ENCODE measurements around the gene CYFIP1. TPM values are rescaled to one million over a fixed set of nuclear protein-coding genes. Genes with fewer than 3 reads are reported as not detected.

CYFIP1 gene
- total and polyA plus RNA-seq, 2 of the 8 experiments (the other 6 are each of a cell fraction or from before 2014, with no cell fraction given): 38.6 to 81.7 TPM

DNA sequence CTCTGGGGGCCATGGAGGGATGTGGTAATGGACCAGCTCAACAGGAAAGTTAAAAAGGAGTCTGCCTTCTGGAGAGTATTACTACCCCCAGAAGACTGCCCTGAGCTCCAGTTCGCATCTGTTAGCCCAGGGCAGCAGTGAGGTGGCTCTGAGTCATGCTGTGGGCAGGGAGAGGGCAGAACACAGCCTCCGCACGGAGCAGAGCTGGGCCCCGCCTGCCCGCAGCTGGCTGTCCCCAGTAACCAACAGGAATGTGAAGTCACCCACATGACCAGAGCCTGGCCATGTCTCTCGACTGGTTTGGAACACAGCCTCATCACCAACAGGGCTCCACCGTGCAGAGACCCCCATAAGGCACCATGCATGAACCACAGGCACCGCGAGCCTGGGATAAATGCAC lies 62.1 kb downstream of the CYFIP1 start:
- POLR2A ChIA-PET (ENCODE audit: partially characterized antibody): no interaction called here
- peaks cover 0 to 4% (median 0%) of the 10 kb centered on the region in 4 experiments; a peak in 3 of 8 replicates for H3K36me3 ChIP-seq (ENCODE audit: control insufficient read depth in 2 of 4, insufficient read depth in 4 of 4, low read length in 3 of 4)

More for the DNA sequence above, 62.1 kb downstream of the CYFIP1 start:
- WGBS, 2 experiments (ENCODE audit: extremely low coverage in 1 of 2, insufficient coverage in 1 of 2, insufficient read length in 1 of 2, insufficient replicate concordance in 2 of 2, low coverage in 1 of 2, low lambda C conversion rate in 2 of 2, missing lambda C conversion rate in 1 of 2): 95% methylated on average over 9 of the region's 9 CpGs; no CpG with 5 or more reads in 1 of the 2 experiments
- no peak overlapping the region for H2BK20ac ChIP-seq (ENCODE audit: low read length)
- H3K9me3 ChIP-seq (ENCODE audit: insufficient read depth in 2 of 2, low read depth in 1 of 2, low read length in 1 of 2): no peaks in the 10 kb centered on the region
- H3K27ac ChIP-seq (ENCODE audit: low read depth, low read length): no peak overlapping the region
- no peak overlapping the region for H4K8ac ChIP-seq (ENCODE audit: extremely low read depth, insufficient read depth, low read length)
- H2BK5ac ChIP-seq (ENCODE audit: low read depth, low read length): no peak overlapping the region
- no peak overlapping the region for H3K4ac ChIP-seq (replicated peaks; ENCODE audit: insufficient read length, low read depth, low read length)
- no peak overlapping the region for H2BK120ac ChIP-seq (replicated peaks; ENCODE audit: low read depth, low read length)
- CTCF ChIA-PET (ENCODE audit: partially characterized antibody): no interaction called here
- no peaks in the 10 kb centered on the region for H3K23me2 ChIP-seq (ENCODE audit: low read depth, low read length)
- no peak for DNase-seq (ENCODE audit: low read depth in 1 of 2, low spot score in 2 of 2)
- H3K4me2 ChIP-seq (ENCODE audit: insufficient read depth in 1 of 2, low read depth in 2 of 2, low read length in 2 of 2): no peak overlapping the region
- no peak overlapping the region for H3K23ac ChIP-seq (ENCODE audit: insufficient read length)
- H4K20me1 ChIP-seq (replicated peaks in 1 of 2; ENCODE audit: control insufficient read depth in 1 of 2, insufficient read depth in 2 of 2, low read length in 2 of 2): peaks cover 0 to 6% of the 10 kb centered on the region in 2 experiments
- no peak overlapping the region for H3K4me3 ChIP-seq (ENCODE audit: extremely low read depth in 1 of 4, insufficient read depth in 2 of 4, low read depth in 3 of 4, low read length in 4 of 4)
- no peak overlapping the region for H3K18ac ChIP-seq (ENCODE audit: extremely low read depth, low read length)
- H3K27me3 ChIP-seq (replicated peaks in 1 of 4; ENCODE audit: control insufficient read depth in 3 of 4, extremely low read depth in 1 of 4, insufficient read depth in 3 of 4, low read length in 3 of 4): no peaks in the 10 kb centered on the region
- no peak overlapping the region for H4K91ac ChIP-seq (replicated peaks; ENCODE audit: insufficient read length, low read length)
- H2BK12ac ChIP-seq (ENCODE audit: low read depth, low read length): no peak overlapping the region
- no peak overlapping the region for H4K5ac ChIP-seq (ENCODE audit: insufficient read length, low read depth, low read length)
- no peak overlapping the region for H2AK5ac ChIP-seq (ENCODE audit: low read depth, low read length)
- TF ChIP-seq CHD1 (IDR thresholded peaks at IDR 0.05; ENCODE audit: low read depth, low read length) (no peak), CTCF (IDR thresholded peaks at IDR 0.05; ENCODE audit: control extremely low read depth in 1 of 3, insufficient read depth in 1 of 3, low read depth in 1 of 3, low read length in 3 of 3) (no peak), CTBP2 (IDR thresholded peaks at IDR 0.05; ENCODE audit: borderline replicate concordance, insufficient read depth, insufficient read length, low read length) (no peak), ASH2L (IDR thresholded peaks at IDR 0.05; ENCODE audit: low read length) (no peak)
- TF ChIP-seq, protein P1, sequence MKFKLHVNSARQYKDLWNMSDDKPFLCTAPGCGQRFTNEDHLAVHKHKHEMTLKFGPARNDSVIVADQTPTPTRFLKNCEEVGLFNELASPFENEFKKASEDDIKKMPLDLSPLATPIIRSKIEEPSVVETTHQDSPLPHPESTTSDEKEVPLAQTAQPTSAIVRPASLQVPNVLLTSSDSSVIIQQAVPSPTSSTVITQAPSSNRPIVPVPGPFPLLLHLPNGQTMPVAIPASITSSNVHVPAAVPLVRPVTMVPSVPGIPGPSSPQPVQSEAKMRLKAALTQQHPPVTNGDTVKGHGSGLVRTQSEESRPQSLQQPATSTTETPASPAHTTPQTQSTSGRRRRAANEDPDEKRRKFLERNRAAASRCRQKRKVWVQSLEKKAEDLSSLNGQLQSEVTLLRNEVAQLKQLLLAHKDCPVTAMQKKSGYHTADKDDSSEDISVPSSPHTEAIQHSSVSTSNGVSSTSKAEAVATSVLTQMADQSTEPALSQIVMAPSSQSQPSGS (IDR thresholded peaks at IDR 0.05; ENCODE audit: low read length): no peak
- TF ChIP-seq, protein P2, sequence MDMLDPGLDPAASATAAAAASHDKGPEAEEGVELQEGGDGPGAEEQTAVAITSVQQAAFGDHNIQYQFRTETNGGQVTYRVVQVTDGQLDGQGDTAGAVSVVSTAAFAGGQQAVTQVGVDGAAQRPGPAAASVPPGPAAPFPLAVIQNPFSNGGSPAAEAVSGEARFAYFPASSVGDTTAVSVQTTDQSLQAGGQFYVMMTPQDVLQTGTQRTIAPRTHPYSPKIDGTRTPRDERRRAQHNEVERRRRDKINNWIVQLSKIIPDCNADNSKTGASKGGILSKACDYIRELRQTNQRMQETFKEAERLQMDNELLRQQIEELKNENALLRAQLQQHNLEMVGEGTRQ (IDR thresholded peaks at IDR 0.05; ENCODE audit: low read length): no peak
- no peaks in the 10 kb centered on the region for H3K79me1 ChIP-seq (ENCODE audit: low read depth, low read length)
- no peak overlapping the region for H3K56ac ChIP-seq (replicated peaks; ENCODE audit: insufficient read length, low read depth, low read length)
- H3K79me2 ChIP-seq (ENCODE audit: control insufficient read depth in 1 of 2, insufficient read depth in 2 of 2, low read length in 2 of 2): no peaks in the 10 kb centered on the region
- no peak overlapping the region for H2AFZ ChIP-seq (ENCODE audit: low read length)
- no peak overlapping the region for H2BK15ac ChIP-seq (ENCODE audit: low read length)
- FAIRE-seq: no peak
- no peak overlapping the region for H3K9ac ChIP-seq (replicated peaks in 1 of 4; ENCODE audit: extremely low read depth in 1 of 4, low read depth in 3 of 4, low read length in 3 of 4)
- H3K4me1 ChIP-seq (replicated peaks in 1 of 4; ENCODE audit: control insufficient read depth in 3 of 4, insufficient read depth in 4 of 4, low read length in 3 of 4): no peaks in the 10 kb centered on the region
- H3K14ac ChIP-seq (ENCODE audit: insufficient read length): no peak overlapping the region

Data from H1 (cell line).